Ishikawa (cell line): ENCODE data around the gene C9.

ENCODE experiments used
- CEBPB ChIP-seq: IDR thresholded peaks from 2 replicates; pipeline ENCODE4 v1.6.1; 2012
- CREB1 ChIP-seq: IDR thresholded peaks from 2 replicates; pipeline ENCODE4 v1.6.1; 2012; ENCODE audit warnings: low read depth
- EP300 ChIP-seq: IDR thresholded peaks from 2 replicates; pipeline ENCODE4 v1.6.1; 2012; ENCODE audit warnings: borderline replicate concordance
- FOXM1 ChIP-seq: IDR thresholded peaks from 2 replicates; pipeline ENCODE4 v1.6.1; 2012; ENCODE audit warnings: low read depth, borderline replicate concordance
- MAX ChIP-seq: IDR thresholded peaks from 2 replicates; pipeline ENCODE4 v1.6.1; 2012
- RAD21 ChIP-seq: IDR thresholded peaks from 2 replicates; pipeline ENCODE4 v1.6.1; 2012; ENCODE audit warnings: low read depth
- REST ChIP-seq: IDR thresholded peaks from 2 replicates; pipeline ENCODE4 v1.6.1; 2012; ENCODE audit warnings: low read depth, mild to moderate bottlenecking
- TAF1 ChIP-seq: IDR thresholded peaks from 2 replicates; pipeline ENCODE4 v1.6.1; 2012; ENCODE audit warnings: low read depth, mild to moderate bottlenecking
- TEAD4 ChIP-seq: IDR thresholded peaks from 2 replicates; pipeline ENCODE4 v1.6.1; 2012
- YY1 ChIP-seq: IDR thresholded peaks from 2 replicates; pipeline ENCODE4 v1.6.1; 2012; ENCODE audit warnings: low read depth
- ZBTB7A ChIP-seq: IDR thresholded peaks from 2 replicates; pipeline ENCODE4 v1.6.1; 2012; ENCODE audit warnings: low read depth

GRCh38 chr5:39360471-39361111, 3.7 kb downstream of the C9 start:
- TF ChIP-seq REST (no peak), FOXM1 (no peak), CEBPB (no peak), EP300 (no peak), MAX (no peak), YY1 (no peak), RAD21 (no peak), CREB1 (no peak), ZBTB7A (no peak), TEAD4 (no peak), TAF1 (no peak)
